Thoracic aorta (tissue), 2 donors: ENCODE data around the gene MOB3B. TPM values are rescaled to one million over a fixed set of nuclear protein-coding genes. Genes with fewer than 3 reads are reported as not detected.

ENCODE experiments used
- ATAC-seq: fragments of 150-250 bp; one replicate; pipeline ENCODE4 v1.8.0; 2017; ENCODE audit warnings: low read depth; ENCODE audit not compliant: insufficient number of reproducible peaks, low FRiP score
- DNase-seq: peaks from one replicate; pipeline ENCODE4 v3.0.0-alpha.2; 2020; ENCODE audit warnings: low spot score
- H3K27ac ChIP-seq, 2 donors: fragments of 200-600 bp; sonication (generic); 1 replicate in 1 of 2; 2 replicates in 1 of 2; pipeline ENCODE4 v1.5.1; 2016; ENCODE audit warnings: mild to moderate bottlenecking in 2 of 2, moderate library complexity in 2 of 2
- H3K27me3 ChIP-seq: fragments of 200-600 bp; sonication (generic); replicated peaks from 2 replicates; pipeline ENCODE4 v1.6.0; 2016; ENCODE audit warnings: mild to moderate bottlenecking; ENCODE audit not compliant: insufficient read depth
- H3K36me3 ChIP-seq: fragments of 200-600 bp; sonication (generic); one replicate; pipeline ENCODE4 v1.5.1; 2016
- H3K4me1 ChIP-seq, 2 donors: fragments of 200-600 bp; sonication (generic); 1 replicate in 1 of 2; 2 replicates in 1 of 2; pipeline versions ENCODE4 v1.5.1 to v1.6.0; 2016; ENCODE audit warnings: low read depth in 2 of 2, mild to moderate bottlenecking in 1 of 2; ENCODE audit not compliant: control insufficient read depth in 1 of 2
- H3K4me3 ChIP-seq: fragments of 200-600 bp; sonication (generic); 2 replicates; pipeline ENCODE4 v1.5.1; 2016; ENCODE audit warnings: mild to moderate bottlenecking
- H3K9me3 ChIP-seq: fragments of 200-600 bp; sonication (generic); 2 replicates; pipeline ENCODE4 v1.5.1; 2016
- total RNA-seq, 2 donors: library from RNA; depleted of rRNA; stranded (reverse); fragments of >200 nt; gene quantifications; one replicate each; pipeline versions ENCODE4 v1.1.0 to v1.2.3, GENCODE V29; 2016
- TF ChIP-seq, protein P1 (sequence below): fragments of 200-600 bp; sonication (generic); IDR thresholded peaks from one replicate; pipeline ENCODE4 v1.5.1; 2019; ENCODE audit warnings: antibody characterized with exemption

The MOB3B gene
- total RNA-seq, 2 donors from 2014 or later = 6.6 to 11.1 TPM

DNA sequence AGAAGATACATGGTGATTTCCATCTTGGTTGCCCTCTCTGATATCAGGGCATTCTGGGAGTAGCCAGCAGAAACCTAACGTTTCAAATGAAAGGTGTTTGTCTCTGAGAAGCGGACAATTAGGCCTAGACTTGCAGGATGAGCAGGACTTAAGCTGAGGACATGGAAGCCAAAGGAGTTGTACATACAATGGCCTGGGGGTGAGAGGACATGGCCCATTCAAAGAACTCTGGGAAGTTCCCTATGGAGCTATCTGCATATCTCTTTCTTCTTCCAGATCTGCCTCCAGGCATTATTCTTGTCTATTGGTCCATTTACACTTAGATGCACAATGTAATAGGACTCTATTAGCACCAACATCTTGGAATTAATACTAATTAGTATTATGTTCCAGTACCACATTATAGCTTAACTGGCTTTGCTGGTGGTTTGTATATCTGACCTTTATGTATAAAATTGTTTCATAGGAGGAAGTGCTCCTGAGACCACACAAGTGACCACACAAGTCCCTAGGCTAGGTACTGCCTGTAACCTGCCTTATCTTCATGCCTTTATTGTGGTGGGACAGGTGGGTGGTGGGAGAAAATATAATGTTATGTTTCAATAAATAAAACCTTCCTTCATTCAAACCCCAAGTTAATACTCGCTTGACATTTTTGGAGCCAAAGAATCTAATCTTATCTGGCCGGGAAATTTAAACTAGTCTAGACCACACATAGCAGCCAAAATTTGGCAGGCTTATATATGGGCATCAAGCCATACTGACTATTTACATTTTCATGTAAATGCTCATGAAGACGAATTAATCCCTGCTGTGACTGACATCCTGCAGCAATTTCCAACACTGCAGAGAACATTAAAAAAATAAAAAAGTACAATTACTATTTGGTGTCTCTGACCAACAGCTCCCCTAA is 180.6 kb downstream of the MOB3B start:
- no peak overlapping the region for H3K4me3 ChIP-seq
- no peaks in the 10 kb centered on the region for H3K27me3 ChIP-seq
- H3K4me1 ChIP-seq = peaks cover 8 to 46% of the 10 kb centered on the region in 2 donors
- peak overlapping the region in 1 of 2 donors; percentile 15 for H3K27ac ChIP-seq
- DNase-seq (no peak), ATAC-seq (no peak)
- H3K36me3 ChIP-seq = no peaks in the 10 kb centered on the region
- TF ChIP-seq, protein P1, sequence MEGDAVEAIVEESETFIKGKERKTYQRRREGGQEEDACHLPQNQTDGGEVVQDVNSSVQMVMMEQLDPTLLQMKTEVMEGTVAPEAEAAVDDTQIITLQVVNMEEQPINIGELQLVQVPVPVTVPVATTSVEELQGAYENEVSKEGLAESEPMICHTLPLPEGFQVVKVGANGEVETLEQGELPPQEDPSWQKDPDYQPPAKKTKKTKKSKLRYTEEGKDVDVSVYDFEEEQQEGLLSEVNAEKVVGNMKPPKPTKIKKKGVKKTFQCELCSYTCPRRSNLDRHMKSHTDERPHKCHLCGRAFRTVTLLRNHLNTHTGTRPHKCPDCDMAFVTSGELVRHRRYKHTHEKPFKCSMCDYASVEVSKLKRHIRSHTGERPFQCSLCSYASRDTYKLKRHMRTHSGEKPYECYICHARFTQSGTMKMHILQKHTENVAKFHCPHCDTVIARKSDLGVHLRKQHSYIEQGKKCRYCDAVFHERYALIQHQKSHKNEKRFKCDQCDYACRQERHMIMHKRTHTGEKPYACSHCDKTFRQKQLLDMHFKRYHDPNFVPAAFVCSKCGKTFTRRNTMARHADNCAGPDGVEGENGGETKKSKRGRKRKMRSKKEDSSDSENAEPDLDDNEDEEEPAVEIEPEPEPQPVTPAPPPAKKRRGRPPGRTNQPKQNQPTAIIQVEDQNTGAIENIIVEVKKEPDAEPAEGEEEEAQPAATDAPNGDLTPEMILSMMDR = no peak
- no peaks in the 10 kb centered on the region for H3K9me3 ChIP-seq

DNA sequence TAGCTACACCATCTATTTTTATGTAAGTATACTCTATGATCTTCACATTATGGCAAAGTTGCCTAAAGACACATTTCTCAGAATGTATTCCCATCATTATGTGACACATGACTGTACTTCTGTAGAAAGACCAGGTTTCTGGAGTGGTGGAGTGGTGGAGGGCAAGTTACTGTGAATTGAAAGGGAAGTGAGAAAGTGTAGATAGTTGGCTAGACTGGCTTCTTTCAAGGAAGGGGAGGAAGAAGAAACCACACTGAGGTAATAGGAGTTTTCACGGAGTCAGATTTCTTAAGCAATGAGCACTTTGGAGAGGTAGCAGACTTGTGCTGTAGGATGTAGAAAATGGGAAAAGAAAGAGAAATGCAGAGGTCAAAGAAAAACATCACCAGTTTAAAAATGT is 181.7 kb downstream of the MOB3B start:
- H3K27ac ChIP-seq = no peak overlapping the region
- no peaks in the 10 kb centered on the region for H3K27me3 ChIP-seq
- peaks cover 0 to 36% of the 10 kb centered on the region in 2 donors for H3K4me1 ChIP-seq
- H3K9me3 ChIP-seq = no peaks in the 10 kb centered on the region
- DNase-seq = no peak
- H3K36me3 ChIP-seq = no peaks in the 10 kb centered on the region
- no peak for ATAC-seq
- TF ChIP-seq, protein P1 = no peak
- H3K4me3 ChIP-seq = no peak overlapping the region

DNA sequence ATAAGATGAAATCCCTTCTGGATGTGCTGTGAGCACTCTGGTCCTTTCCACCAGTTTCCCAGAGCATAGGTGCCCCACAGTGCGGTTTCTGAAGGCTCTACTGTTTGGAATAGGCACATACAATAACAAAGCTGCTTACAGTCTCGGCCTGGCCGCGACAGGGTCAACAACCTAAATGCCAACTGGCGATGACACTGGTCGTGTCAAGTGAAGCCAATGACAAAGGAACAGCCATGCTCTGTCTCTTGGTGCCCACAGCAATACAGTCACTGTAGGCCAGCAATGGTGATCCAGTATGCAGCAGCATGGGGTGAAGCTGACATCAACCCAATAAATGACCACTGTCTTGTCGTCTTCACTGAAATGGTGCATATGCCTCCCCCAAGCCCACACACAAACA is 184.8 kb downstream of the MOB3B start:
- DNase-seq (no peak), ATAC-seq (no peak)
- Histone ChIP-seq H3K4me3 (no peak overlapping the region), H3K27ac (no peak overlapping the region), H3K27me3 (no peaks in the 10 kb centered on the region), H3K4me1 (peaks cover 24 to 44% of the 10 kb centered on the region in 2 donors), H3K36me3 (no peaks in the 10 kb centered on the region), H3K9me3 (no peaks in the 10 kb centered on the region)
- TF ChIP-seq, protein P1 = no peak

DNA sequence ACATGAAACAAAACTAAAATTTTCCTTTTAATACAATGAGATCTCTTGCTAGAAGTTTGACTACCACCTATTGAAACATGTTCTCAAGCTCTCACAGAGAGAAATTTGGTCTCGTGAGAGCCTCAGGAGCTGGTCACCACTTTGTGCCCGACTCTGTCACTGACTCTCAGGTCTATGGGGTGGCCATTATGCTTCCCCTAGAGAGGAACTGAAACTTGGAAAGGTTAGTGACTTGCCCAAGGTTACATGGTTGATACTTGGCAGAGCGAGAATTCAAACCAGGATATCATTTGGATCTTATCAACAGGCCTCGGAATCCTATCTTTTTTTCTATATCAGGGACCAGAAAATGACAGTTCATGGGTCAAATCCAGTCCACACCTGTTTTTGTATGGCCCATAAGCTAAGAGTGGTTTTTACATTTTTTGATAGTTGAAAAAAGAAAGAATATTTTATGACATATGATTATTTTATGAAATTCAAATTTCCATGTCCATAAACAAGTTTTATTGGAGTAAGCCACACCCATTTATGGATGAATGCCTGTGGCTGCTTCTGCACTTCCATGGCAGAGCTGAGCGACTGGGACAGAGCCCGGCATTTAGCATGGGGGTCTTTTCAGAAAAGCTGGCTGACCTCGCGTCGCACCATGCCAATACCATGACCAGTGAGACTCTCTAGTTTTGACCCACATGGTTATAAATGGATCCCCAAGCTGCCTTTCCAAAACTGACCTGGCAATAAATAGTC is 187.9 kb downstream of the MOB3B start:
- no peaks in the 10 kb centered on the region for H3K27me3 ChIP-seq
- H3K9me3 ChIP-seq = no peaks in the 10 kb centered on the region
- no peaks in the 10 kb centered on the region for H3K36me3 ChIP-seq
- peak overlapping the region; percentile 18 for H3K4me3 ChIP-seq
- peak overlapping the region; percentile 77 for H3K27ac ChIP-seq
- ATAC-seq (no peak), DNase-seq (no peak)
- H3K4me1 ChIP-seq = peaks cover 46 to 60% of the 10 kb centered on the region in 2 donors
- TF ChIP-seq, protein P1 = no peak

DNA sequence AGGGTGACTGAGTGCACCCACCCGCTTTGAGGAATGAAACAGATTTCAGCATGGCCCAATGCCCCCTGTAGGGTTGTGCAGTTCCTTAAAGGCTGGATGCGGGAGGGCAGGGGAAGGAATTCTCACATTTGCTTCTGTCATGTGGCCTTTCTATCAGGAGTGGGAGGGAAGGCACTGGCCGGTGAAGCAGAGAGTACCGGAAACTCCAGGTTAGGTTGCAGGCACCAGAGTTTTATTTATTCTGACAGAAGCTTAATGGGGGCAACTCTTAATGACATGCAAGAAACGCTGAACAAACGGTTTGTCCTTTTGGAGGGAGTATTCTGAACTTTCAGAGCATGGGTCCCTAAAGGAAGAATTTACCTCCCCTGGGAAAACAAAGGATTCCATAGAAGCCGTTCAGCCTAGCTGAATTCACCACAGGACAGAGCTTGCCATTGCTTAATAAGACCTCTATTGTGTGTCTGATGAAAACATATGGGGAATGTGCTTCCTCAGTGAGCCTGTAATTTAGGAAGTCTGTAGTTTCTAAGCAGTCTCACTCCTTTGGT is 188.6 kb downstream of the MOB3B start:
- DNase-seq (no peak), ATAC-seq (no peak)
- no peaks in the 10 kb centered on the region for H3K27me3 ChIP-seq
- H3K9me3 ChIP-seq = no peaks in the 10 kb centered on the region
- H3K36me3 ChIP-seq = no peaks in the 10 kb centered on the region
- TF ChIP-seq, protein P1 = no peak
- H3K4me1 ChIP-seq = peaks cover 46 to 65% of the 10 kb centered on the region in 2 donors
- H3K4me3 ChIP-seq = no peak overlapping the region
- peak overlapping the region; percentile 77 for H3K27ac ChIP-seq
